NOMO-1 treated with dmso at 0.1 percent for 144 hours (cell line): Measurements from ENCODE around the gene DPPA3.

Source experiments
- DNase-seq: peaks from one replicate; lab custom pipeline; 2025; ENCODE audit not compliant: unreplicated experiment; lab: John Stamatoyannopoulos, UW

DPPA3 gene

DNA sequence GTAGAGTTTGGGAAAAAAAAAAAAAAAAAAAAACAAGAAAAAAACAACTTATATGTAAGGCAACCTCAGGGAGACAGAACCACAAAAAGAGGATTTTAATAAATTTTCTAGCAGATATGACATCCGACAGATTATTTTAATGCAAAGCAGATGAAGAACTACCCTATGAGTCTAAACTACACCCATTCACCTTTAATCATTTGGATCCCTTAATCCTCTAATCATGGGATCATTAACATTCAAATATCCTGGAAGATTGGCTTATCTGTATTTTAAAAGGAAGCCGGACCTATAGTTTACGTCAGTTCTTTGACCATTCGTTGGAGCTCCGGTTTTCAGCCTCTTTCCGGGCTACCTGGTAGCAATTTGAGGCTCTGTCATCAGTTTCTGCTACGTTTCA, at the start of gene DPPA3:
DPPA3 (plus strand) TSS at position 301 of the 400 bp plus-strand sequence. CDS start 138 bp downstream, outside the sequence.
- no peak for DNase-seq

DNA sequence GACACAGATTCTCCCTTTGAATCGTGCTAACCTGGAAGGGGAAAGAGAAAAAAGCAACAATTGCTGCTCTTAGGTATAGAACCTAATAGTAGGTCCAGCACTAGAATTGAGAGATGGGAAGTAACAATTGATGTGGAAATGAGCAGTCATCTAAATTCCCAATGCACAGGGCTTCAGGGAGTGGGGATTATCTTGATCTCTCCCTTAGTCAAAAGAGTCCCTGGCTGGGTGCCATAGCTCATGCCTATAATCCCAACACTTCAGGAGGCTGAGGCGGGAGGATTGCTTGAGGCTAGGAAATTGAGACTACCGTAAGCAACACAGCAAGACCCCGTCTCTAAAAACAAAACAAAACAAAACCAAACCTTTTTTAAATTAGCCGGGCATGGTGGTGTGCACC, 49.5 kb upstream of the DPPA3 start:
- no peak for DNase-seq

DNA sequence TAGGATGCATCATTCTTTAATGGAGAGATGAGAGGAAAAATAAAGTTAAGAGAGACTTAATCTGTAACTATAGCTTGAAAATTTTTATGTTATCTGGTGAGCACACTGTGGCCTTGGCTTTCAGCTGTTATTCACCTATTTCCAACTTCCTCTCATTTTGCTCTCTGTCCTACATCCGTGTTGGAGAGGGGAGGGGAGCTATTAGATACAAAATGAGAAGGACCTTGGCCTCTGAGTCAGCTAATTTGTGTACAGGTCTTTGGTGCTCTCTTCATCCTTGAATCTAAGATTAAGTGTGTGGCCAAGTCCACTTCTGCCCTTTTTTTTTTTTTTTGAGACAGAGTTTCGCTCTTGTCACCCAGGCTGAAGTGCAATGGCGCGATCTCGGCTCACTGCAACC, 44.6 kb upstream of the DPPA3 start:
- peak; percentile 19 for DNase-seq

- DNase-seq: peak; percentile 41
Measured at GRCh38 chr12:7667125-7667524, 44.1 kb upstream of the DPPA3 start.

GRCh38 chr12:7668171-7668570, 43.1 kb upstream of the DPPA3 start:
- no peak for DNase-seq

GRCh38 chr12:7675455-7675854, 35.8 kb upstream of the DPPA3 start:
- peak; percentile 68 for DNase-seq

- DNase-seq: peak; percentile 83
Measured at GRCh38 chr12:7677432-7677888, 33.8 kb upstream of the DPPA3 start.

DNA sequence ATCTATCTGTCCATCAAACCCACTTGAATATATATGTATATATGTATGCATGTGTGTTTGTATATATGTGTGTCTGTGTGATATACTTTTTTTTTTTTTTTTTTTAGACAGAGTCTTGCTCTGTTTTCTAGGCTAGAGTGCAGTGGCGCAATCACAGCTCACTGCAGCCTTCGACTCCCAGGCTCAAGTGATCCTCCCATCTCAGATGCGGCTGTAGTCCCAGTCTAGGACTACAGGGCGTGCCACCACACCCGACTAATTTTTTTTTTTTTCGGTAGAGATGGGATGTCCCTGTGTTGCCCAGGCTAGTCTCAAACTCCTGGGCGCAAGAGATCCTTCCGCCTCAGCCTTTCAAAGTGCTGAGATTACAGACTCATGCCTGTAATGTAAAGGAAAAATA, 32.5 kb upstream of the DPPA3 start:
- DNase-seq: peak; percentile 12

DNA sequence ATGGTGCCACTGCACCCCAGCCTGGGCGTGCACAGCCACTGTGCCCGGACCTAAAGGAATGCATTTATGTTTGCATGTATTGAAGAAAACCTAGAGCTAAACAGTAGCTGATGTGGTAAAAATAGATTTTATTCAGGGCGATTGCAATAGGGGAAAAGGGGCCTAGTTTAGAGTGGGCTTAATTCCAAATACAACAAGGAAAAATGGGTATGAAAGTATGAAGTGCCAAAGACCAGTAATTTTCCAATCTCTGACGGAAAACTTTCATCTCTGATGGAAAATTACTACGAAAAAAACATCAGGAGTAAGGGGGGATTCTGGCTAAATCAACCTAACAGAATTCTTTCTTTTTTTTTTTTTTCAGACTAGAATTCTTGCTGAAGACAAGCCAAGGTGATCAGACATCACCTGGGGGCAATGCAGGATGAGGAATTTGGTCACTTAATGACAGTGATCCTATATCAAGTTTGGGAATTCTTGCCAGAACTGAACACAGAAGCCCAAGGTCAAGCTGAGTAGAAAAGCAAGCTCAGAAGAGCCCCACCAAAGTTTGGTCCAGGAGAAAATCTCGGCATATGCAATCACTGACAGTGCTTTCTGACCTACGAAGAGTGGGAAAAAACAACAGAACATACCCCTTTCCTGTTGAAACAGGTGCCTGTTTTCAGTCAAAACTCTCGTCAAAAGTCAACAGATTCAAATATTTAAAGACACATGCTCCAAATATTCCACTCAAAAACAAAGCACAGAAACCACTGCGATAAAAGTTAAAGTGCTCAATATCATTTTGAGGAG, 31.8 kb upstream of the DPPA3 start:
- no peak for DNase-seq

- DNase-seq: no peak
Measured at GRCh38 chr12:7681535-7681934, 29.7 kb upstream of the DPPA3 start.

DNA sequence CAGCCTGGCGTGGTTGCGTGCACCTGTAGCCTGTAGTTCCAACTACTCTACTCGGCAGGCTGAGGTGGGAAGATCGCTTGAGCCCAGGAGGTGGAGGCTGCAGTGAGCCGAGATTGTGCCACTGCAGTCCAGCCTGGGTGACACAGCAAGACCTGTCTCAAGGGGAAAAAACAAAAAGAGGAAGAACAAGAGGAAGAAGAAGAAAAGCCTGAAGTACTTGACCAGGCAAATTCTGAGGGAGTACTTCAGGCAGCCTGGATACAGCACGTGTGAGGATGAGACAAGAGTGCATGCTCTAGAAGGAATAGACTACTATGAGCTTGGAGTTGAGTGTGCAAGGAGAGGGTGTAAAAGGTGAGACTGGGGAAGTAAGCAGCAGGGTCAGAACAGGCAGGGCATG, 17.4 kb upstream of the DPPA3 start:
- no peak for DNase-seq

- DNase-seq: no peak
Measured at GRCh38 chr12:7694556-7695236, 16.5 kb upstream of the DPPA3 start.

- DNase-seq: no peak
Measured at GRCh38 chr12:7695237-7695560, 16.0 kb upstream of the DPPA3 start.

- no peak for DNase-seq
Measured at GRCh38 chr12:7695566-7696197, 15.6 kb upstream of the DPPA3 start, which contains the start of gene GDF3. Gene GDF3 (minus strand): TSS chr12:7695775. CDS start chr12:7695728, 47 bp downstream.

DNA sequence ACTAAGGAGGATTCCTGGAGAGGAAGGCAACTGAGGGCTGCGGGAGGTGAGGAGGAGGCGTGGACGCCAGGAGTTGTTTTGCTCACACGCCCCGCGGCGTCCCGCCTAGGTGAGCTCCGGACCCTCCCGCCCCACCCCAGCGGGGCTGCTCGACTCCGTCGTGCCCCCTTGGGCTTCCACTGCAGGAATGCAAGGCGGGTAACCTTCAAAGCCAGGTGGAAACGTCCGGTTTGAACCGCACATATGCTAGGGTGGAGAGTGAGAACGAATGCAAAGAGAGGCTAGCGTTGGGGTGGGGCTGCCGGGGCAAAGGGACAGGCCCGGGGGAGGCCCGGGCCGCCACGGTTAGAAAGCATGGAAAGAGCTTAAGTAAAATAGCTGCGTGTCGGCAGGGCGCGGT, 5.4 kb upstream of the DPPA3 start:
- DNase-seq: no peak

DNA sequence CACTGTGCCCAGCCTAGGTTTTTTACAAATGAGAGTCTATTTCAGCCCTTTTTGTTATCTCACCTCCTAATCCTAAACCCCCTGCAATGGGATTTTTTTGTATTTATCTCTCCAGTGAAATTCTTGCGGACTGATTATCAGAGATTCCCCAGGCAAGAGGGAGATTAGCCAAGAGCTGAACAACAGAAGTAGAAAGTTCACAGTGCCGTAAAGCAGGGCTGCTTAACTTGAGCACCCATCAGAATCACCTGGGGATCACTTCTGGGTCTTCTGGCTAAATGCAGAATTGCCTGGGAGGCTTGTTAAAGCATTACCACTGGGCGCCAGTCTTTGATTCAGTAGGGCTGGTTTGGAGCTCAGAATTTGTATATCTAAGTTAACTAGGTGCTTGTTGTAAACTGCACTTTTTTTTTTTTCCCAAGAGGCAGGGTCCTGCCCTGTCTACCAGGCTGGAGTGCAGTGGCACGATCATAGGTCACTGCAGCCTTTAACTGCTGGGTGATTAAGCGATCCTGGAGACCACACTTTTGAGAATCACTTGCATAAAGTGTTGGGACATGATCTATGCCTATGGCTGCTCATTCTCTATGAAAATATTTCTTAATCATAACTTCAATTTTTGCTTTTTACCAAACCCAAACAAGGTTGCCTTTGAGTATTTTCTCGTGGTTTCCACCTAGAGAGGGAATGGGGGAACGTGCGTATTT, 1.1 kb upstream of the DPPA3 start:
- no peak for DNase-seq

DNA sequence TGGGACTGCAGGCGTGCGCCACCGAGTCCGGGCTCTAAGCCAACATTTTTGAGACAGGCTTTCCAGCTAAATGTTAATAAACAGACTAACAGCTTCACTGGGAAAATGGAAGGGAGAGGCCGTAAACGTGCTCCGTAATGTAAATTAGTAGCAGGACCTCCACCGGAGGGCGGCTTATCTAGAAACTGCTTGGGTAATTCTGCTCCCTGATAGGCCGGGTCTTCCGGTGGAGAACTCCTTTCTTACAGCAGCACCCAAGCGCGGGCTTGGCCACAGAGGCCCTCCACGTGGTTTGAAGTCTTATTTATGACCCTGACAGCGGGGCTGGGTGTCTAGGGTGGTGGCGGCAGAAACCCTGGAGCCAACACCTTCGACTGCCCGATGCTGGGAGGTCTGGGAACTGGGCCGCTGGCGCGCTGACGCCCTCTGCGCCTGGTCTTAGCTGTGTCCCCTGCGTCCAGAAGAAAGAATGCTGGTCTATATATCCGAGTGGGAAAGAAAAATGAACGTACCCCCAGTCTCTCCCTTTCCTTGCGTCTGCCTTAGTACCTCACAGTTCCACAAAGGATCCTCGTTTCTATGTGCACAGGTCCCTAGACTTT, 1.7 kb downstream of the DPPA3 start:
- DNase-seq: no peak

GRCh38 chr12:7716381-7716780, 5.1 kb downstream of the DPPA3 start:
- DNase-seq: peak; percentile 51

GRCh38 chr12:7719946-7720730, 8.9 kb downstream of the DPPA3 start:
- peak; percentile 22 for DNase-seq

- DNase-seq: no peak
Measured at GRCh38 chr12:7723926-7724325, 12.7 kb downstream of the DPPA3 start.
